Measurements from ENCODE around the gene TMEM131L.

- TF ChIP-seq HNF4G (IDR thresholded peaks at IDR 0.05) (no peak), CTCF (IDR thresholded peaks at IDR 0.05; ENCODE audit: low read depth, low read length, missing input control) (no peak), SP1 (IDR thresholded peaks at IDR 0.05) (no peak), MAX (IDR thresholded peaks at IDR 0.05) (no peak), RAD21 (IDR thresholded peaks at IDR 0.05) (no peak), YY1 (IDR thresholded peaks at IDR 0.05) (no peak), TAF1 (conservative IDR thresholded peaks at IDR 0.05) (no peak)
Measured at GRCh38 chr4:153612878-153613277, 146.7 kb downstream of the TMEM131L start.
